ENCODE data around the gene CALHM5.

The CALHM5 gene

DNA sequence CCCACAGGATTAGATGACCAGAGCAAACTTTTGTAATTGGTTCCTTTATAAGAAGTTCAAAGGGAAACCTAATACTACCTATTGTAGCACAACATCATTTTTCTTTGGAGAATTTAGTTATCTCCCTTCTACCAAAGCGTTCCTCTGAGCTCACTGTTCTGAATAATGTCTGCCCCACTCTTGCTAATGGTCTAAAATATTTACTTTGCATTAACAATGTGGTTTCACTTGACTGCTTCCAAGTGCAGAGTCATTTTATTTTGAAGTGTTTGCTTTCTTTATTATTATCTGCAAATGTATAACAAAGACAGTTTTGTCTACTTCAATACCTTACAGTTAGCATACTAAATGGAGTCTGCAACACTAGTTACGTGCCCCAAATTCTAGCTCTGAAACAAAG is 19.0 kb downstream of the CALHM5 start:
- Histone ChIP-seq H3K9ac (ENCODE audit: low read length) (no peak overlapping the region), H3K27me3 (replicated peaks; ENCODE audit: control insufficient read depth, insufficient read depth, low read length) (no peaks in the 10 kb centered on the region), H3K36me3 (ENCODE audit: control insufficient read depth, insufficient read depth, low read length, severe bottlenecking) (no peaks in the 10 kb centered on the region), H3K9me3 (ENCODE audit: control insufficient read depth, low read length) (no peaks in the 10 kb centered on the region), H3K4me1 (ENCODE audit: control insufficient read depth, insufficient read depth, low read length) (peaks cover 17% of the 10 kb centered on the region), H3K4me3 (ENCODE audit: low read length) (no peak overlapping the region)
- DNase-seq (ENCODE audit: low read depth) = peak; percentile 43

DNA sequence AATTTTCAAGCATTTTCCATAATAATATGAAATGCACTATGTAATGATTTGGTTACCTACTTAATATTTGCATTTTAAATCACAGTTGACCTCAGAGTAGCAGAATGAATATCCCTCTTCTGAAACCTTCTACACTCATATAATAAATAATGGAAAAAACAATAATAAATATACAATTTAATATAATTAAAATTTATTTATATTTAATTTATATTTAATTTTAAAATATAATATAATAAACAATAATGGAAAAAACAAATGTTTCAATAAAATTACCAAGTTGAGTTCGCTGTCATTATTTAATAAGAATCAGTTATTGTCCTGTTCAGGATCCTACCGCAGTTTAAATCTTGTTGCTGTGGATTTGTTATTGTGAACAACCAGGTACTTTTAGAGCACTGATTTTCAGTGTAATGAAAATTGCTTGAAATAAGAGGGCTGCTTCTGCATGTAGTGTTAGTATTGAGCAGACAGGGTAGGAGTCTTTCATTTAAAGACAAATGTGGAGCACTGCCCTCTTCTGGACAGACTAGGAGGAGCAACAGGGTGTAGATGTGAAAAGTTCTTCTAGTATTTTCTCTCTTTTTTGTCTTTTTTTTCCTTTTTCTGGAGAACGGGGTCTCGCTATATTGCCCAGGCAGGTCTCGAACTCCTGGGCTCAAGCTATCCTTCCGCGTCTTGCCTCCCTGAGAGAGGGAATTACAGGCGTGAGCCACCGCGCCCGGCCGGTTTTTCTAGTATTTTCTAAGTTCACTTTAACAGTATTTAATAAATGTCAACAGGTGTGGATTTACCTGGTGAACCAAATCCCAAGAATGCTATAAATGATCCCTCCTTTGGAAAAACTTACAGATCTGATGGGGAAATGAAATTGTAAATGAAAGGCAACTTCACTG is 20.5 kb downstream of the CALHM5 start:
- Histone ChIP-seq H3K4me1 (ENCODE audit: control insufficient read depth, insufficient read depth, low read length) (peaks cover 9% of the 10 kb centered on the region), H3K9ac (ENCODE audit: low read length) (no peak overlapping the region), H3K4me3 (ENCODE audit: low read length) (no peak overlapping the region), H3K9me3 (ENCODE audit: control insufficient read depth, low read length) (no peaks in the 10 kb centered on the region), H3K27me3 (replicated peaks; ENCODE audit: control insufficient read depth, insufficient read depth, low read length) (no peaks in the 10 kb centered on the region), H3K36me3 (ENCODE audit: control insufficient read depth, insufficient read depth, low read length, severe bottlenecking) (no peaks in the 10 kb centered on the region)
- DNase-seq (ENCODE audit: low read depth) = peak; percentile 90

DNA sequence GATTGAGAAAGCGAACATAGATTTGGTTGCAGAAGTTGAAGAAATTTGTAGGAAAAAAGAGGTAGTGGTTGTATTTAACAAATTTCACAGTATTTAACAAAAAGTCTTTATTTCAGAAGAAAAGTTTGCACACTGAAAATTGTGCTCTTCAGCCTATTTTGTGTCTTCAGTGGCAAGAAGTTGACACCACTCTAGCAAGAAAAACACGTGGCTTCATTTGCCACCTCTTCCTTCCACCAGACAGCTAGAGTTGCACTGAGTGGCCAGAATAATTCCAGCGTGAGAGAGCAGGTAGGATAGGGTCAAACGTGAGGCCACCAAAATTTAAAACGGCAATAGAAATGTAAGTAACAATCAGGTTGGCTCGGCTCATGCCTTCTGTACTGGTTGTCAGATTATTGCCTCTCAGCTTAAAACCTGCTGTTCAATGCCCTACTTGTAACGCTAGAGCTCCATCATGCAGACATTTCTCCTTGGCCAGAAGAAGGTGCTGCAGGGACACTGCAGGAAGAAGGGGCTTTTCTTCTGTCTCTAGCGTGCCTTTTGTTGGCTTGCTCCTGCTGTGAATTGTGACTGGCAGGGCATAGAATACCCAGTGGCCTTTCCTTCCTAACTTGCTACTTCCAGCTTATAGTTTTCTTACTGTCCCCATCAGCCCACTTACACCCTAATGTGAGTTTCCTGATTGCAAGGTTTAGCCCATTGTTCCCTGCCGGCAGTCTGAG is 22.0 kb downstream of the CALHM5 start:
- Histone ChIP-seq H3K9me3 (ENCODE audit: control insufficient read depth, low read length) (no peaks in the 10 kb centered on the region), H3K27me3 (replicated peaks; ENCODE audit: control insufficient read depth, insufficient read depth, low read length) (no peaks in the 10 kb centered on the region), H3K9ac (ENCODE audit: low read length) (no peak overlapping the region), H3K4me1 (ENCODE audit: control insufficient read depth, insufficient read depth, low read length) (peaks cover 9% of the 10 kb centered on the region), H3K4me3 (ENCODE audit: low read length) (no peak overlapping the region), H3K36me3 (ENCODE audit: control insufficient read depth, insufficient read depth, low read length, severe bottlenecking) (no peaks in the 10 kb centered on the region)
- no peak for DNase-seq (ENCODE audit: low read depth)

DNA sequence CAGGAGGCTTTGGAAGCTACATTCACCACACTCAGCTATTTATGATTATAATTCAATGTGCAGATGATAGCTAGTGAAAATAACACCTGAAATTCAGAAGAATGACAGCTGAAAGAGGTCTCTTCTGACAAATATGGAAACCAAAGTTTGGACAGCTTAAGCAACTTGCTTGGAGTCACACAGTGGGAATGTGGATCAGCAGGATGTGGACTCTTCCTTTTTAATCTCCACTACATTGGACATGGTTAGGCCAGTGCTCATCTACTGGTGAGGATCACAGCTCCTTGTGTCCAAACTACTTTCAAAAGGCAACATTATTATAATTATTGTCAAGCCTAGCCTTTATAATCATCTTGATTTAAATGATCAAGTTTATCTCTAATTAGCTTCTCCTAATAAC is 23.7 kb downstream of the CALHM5 start:
- Histone ChIP-seq H3K9me3 (ENCODE audit: control insufficient read depth, low read length) (no peaks in the 10 kb centered on the region), H3K4me1 (ENCODE audit: control insufficient read depth, insufficient read depth, low read length) (peaks cover 5% of the 10 kb centered on the region), H3K36me3 (ENCODE audit: control insufficient read depth, insufficient read depth, low read length, severe bottlenecking) (no peaks in the 10 kb centered on the region), H3K9ac (ENCODE audit: low read length) (no peak overlapping the region), H3K27me3 (replicated peaks; ENCODE audit: control insufficient read depth, insufficient read depth, low read length) (no peaks in the 10 kb centered on the region), H3K4me3 (ENCODE audit: low read length) (no peak overlapping the region)
- no peak for DNase-seq (ENCODE audit: low read depth)

DNA sequence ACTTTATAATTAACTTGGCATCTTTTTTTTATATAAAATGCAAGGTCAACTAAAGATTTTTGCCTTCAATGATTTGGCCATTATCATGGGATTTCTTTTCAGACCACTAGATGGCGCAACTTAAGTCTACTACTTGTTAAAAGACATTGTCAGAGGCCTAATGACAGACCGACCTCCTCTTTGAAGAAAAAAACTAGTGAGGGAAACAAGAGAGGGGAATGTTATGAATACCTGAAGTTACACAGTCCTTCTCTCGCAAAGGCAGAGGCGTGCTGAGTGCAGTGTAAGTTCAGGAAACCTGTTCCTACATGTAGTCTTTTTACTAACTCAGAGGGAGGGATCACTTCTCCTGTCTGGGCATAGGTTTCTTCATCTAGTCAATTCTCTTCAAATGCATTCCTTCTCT is 24.8 kb downstream of the CALHM5 start:
- H3K4me3 ChIP-seq (ENCODE audit: low read length) = no peak overlapping the region
- no peaks in the 10 kb centered on the region for H3K36me3 ChIP-seq (ENCODE audit: control insufficient read depth, insufficient read depth, low read length, severe bottlenecking)
- H3K9ac ChIP-seq (ENCODE audit: low read length) = no peak overlapping the region
- no peaks in the 10 kb centered on the region for H3K9me3 ChIP-seq (ENCODE audit: control insufficient read depth, low read length)
- H3K4me1 ChIP-seq (ENCODE audit: control insufficient read depth, insufficient read depth, low read length) = peaks cover 5% of the 10 kb centered on the region
- peak; percentile 91 for DNase-seq (ENCODE audit: low read depth)
- no peaks in the 10 kb centered on the region for H3K27me3 ChIP-seq (replicated peaks; ENCODE audit: control insufficient read depth, insufficient read depth, low read length)

DNA sequence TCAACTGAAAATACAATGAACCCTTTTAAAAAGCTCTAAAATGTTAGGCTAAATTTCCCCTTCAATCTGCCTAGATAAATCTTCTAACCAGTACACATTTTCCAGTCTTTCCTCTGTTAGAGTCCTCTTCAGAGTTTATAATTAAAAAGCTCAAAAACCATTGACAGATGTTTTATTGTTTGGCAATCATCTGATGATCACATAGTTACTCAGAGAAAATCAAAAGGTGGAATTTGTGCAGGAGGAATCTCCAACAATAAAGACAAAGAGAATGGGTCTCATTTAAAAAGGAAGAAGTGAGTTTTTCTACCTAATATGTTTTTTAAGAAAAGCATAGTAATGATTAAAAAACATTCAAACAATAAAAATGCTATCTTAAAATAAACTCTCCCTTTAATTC is 31.0 kb downstream of the CALHM5 start:
- DNase-seq (ENCODE audit: low read depth) = no peak
- no peak overlapping the region for H3K4me3 ChIP-seq (ENCODE audit: low read length)
- no peak overlapping the region for H3K9ac ChIP-seq (ENCODE audit: low read length)
- no peaks in the 10 kb centered on the region for H3K9me3 ChIP-seq (ENCODE audit: control insufficient read depth, low read length)
- H3K27me3 ChIP-seq (replicated peaks; ENCODE audit: control insufficient read depth, insufficient read depth, low read length) = no peaks in the 10 kb centered on the region
- H3K36me3 ChIP-seq (ENCODE audit: control insufficient read depth, insufficient read depth, low read length, severe bottlenecking) = no peaks in the 10 kb centered on the region
- peaks cover 4% of the 10 kb centered on the region for H3K4me1 ChIP-seq (ENCODE audit: control insufficient read depth, insufficient read depth, low read length)

DNA sequence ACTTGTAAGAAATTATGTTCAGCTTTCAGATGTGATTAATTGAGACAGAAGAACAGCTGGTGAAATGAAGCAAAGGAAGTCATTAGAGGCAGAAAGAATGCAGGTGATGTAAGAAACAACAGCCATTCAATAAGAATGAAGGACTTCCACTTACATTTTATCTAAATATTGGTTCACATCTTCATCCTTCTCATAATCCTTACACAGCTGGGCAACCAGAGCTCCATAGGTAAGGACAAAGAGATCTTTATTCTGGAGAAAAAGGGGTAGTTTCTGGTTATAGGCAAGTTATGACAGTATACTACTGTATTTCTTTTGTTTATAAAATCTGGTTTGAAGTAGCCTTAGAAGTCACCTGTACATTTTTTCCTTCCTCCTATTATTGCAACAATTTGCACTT is 31.7 kb downstream of the CALHM5 start:
- H3K36me3 ChIP-seq (ENCODE audit: control insufficient read depth, insufficient read depth, low read length, severe bottlenecking) = no peaks in the 10 kb centered on the region
- H3K27me3 ChIP-seq (replicated peaks; ENCODE audit: control insufficient read depth, insufficient read depth, low read length) = no peaks in the 10 kb centered on the region
- no peak overlapping the region for H3K9ac ChIP-seq (ENCODE audit: low read length)
- no peak for DNase-seq (ENCODE audit: low read depth)
- H3K4me3 ChIP-seq (ENCODE audit: low read length) = no peak overlapping the region
- H3K9me3 ChIP-seq (ENCODE audit: control insufficient read depth, low read length) = no peaks in the 10 kb centered on the region
- peaks cover 4% of the 10 kb centered on the region for H3K4me1 ChIP-seq (ENCODE audit: control insufficient read depth, insufficient read depth, low read length)

DNA sequence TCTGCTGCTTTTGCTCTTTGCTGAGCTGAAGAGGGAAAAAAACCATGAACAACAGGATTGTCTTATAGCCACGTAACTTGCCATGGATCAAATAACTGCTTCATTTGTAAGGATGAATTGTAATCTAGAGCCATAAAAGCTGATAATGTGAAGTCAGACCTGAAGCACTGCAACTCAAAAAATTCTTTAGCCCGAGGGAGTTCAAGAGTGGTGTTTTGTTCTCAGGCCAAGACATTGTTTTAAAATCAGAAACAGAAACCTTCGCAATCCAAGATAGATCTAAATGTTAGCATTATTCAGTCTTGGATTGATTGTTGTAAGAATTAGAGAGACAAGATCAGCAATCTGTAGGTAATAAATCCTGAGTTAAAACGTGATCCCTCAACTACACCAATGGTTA is 34.2 kb downstream of the CALHM5 start, which contains the start of gene TRAPPC3L:
TRAPPC3L (minus strand) TSS at position 34 of the 400 bp plus-strand sequence. CDS start 170 bp downstream, outside the sequence.
- Histone ChIP-seq H3K27me3 (replicated peaks; ENCODE audit: control insufficient read depth, insufficient read depth, low read length) (no peaks in the 10 kb centered on the region), H3K4me1 (ENCODE audit: control insufficient read depth, insufficient read depth, low read length) (peaks cover 4% of the 10 kb centered on the region), H3K36me3 (ENCODE audit: control insufficient read depth, insufficient read depth, low read length, severe bottlenecking) (no peaks in the 10 kb centered on the region), H3K9me3 (ENCODE audit: control insufficient read depth, low read length) (no peaks in the 10 kb centered on the region), H3K9ac (ENCODE audit: low read length) (peak within 1 kb of the TSS; percentile 46), H3K4me3 (ENCODE audit: low read length) (peak within 1 kb of the TSS; percentile 21)
- peak; percentile 47 for DNase-seq (ENCODE audit: low read depth)

DNA sequence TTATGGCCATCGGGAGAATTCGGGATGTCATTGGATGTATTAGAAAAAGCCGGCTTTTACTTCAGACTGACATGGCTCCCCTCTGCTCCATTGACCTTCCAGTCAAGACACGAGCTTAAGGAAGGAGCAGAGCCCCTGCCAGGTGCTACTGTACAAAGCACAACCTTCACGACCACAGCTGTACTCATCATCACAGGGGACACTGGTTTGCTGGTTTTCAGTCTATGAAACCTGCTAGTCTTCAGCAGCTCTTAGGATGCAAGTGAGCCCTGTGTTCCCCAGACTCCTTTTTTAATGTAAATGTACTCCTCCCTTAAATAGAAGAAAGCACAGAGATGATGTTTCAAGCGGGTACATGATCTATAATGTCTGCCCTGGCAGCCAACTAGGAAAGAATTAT is 35.9 kb downstream of the CALHM5 start:
- H3K4me3 ChIP-seq (ENCODE audit: low read length) = no peak overlapping the region
- no peak overlapping the region for H3K9ac ChIP-seq (ENCODE audit: low read length)
- H3K36me3 ChIP-seq (ENCODE audit: control insufficient read depth, insufficient read depth, low read length, severe bottlenecking) = no peaks in the 10 kb centered on the region
- peaks cover 4% of the 10 kb centered on the region for H3K4me1 ChIP-seq (ENCODE audit: control insufficient read depth, insufficient read depth, low read length)
- H3K9me3 ChIP-seq (ENCODE audit: control insufficient read depth, low read length) = no peaks in the 10 kb centered on the region
- no peak for DNase-seq (ENCODE audit: low read depth)
- H3K27me3 ChIP-seq (replicated peaks; ENCODE audit: control insufficient read depth, insufficient read depth, low read length) = no peaks in the 10 kb centered on the region

DNA sequence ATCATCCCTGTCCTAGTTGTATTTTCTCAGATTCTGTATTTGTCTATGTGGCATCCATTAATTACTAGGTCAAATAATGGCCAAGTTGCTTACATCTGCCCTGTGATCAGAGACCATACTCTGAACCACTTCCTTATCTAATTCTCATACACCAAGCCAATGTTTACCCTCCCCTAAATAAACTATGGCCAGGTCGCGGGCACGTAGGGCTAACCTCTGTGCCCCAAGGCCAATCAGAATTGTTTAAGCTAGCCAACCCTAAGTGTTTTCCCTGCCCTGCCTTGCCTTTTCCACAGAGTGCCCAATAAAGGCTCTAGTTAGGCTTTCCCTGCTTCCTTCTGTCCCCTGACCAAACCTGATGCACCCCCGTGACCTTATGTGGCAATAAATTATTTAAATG is 39.4 kb downstream of the CALHM5 start:
- DNase-seq (ENCODE audit: low read depth) = no peak
- Histone ChIP-seq H3K9me3 (ENCODE audit: control insufficient read depth, low read length) (no peaks in the 10 kb centered on the region), H3K27me3 (replicated peaks; ENCODE audit: control insufficient read depth, insufficient read depth, low read length) (no peaks in the 10 kb centered on the region), H3K9ac (ENCODE audit: low read length) (no peak overlapping the region), H3K4me3 (ENCODE audit: low read length) (no peak overlapping the region), H3K4me1 (ENCODE audit: control insufficient read depth, insufficient read depth, low read length) (peaks cover 5% of the 10 kb centered on the region), H3K36me3 (ENCODE audit: control insufficient read depth, insufficient read depth, low read length, severe bottlenecking) (no peaks in the 10 kb centered on the region)

DNA sequence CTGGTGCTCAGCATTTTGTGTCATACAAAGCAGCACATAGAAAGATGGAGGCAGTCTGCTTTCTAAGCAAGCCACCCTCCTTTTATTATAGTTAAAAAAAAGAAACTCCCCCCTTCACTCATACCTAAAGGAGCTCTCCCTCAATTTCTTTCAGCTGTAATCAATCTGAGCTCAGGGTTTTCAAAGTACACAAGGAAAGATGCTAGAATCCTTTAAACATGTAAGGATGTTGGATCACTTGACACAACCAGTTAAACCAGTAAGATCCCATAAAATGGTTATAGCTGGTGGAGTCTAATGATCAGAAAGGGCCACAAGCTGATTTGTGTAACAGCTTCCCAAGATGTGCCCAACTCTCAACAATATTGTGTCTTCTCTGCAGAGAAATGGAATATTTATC is 42.0 kb downstream of the CALHM5 start, which contains the start of gene CALHM4:
CALHM4 (plus strand) TSS at position 301 of the 400 bp plus-strand sequence; CDS start at position 344, 43 bp downstream.
- Histone ChIP-seq H3K4me1 (ENCODE audit: control insufficient read depth, insufficient read depth, low read length) (peaks cover 25% of the 10 kb centered on the region), H3K36me3 (ENCODE audit: control insufficient read depth, insufficient read depth, low read length, severe bottlenecking) (no peaks in the 10 kb centered on the region), H3K4me3 (ENCODE audit: low read length) (no peak within 1 kb of the TSS), H3K9ac (ENCODE audit: low read length) (no peak within 1 kb of the TSS), H3K27me3 (replicated peaks; ENCODE audit: control insufficient read depth, insufficient read depth, low read length) (no peaks in the 10 kb centered on the region), H3K9me3 (ENCODE audit: control insufficient read depth, low read length) (no peaks in the 10 kb centered on the region)
- no peak for DNase-seq (ENCODE audit: low read depth)

Data from adipocyte (in vitro differentiated cells).